T-helper 9 cell (primary cell): ENCODE data around the gene LRRC56.
"Not testable (repeated sequence)": the region's sequence is repeated elsewhere in the genome, so short reads cannot be mapped to it uniquely, and the experiment has no call there.

Source experiments
- DNase-seq: peaks from one replicate; pipeline ENCODE4 v3.0.0-alpha.2; 2020

Gene LRRC56

DNA sequence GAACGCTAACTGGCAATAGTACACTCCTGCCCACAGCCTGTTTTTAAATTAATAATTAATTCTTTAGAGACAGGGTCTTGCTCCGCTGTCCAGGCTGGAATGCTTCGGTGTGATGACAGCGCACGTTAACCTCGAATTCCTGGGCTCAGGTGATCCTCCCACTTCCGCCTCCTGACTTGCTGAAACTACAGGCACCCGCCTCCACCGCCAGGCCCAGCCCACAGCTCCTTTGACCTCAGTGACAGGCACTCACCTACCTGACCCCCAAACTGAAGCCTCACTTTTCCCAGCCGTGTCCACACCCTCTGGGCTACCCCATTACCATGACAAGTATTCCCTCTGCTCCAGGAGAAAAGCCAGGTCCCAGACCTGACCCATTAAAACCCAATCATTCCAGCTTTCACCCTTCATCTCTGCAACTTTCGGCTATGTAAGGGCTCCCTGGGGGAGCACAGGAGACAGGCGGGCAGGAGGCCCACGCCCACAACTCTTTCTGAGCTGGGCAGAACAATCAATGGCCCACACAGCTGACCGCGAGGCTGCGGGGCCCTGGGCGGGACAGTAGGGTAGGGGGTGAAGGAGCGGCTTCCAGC, 22.5 kb downstream of the LRRC56 start:
- DNase-seq: no peak

DNA sequence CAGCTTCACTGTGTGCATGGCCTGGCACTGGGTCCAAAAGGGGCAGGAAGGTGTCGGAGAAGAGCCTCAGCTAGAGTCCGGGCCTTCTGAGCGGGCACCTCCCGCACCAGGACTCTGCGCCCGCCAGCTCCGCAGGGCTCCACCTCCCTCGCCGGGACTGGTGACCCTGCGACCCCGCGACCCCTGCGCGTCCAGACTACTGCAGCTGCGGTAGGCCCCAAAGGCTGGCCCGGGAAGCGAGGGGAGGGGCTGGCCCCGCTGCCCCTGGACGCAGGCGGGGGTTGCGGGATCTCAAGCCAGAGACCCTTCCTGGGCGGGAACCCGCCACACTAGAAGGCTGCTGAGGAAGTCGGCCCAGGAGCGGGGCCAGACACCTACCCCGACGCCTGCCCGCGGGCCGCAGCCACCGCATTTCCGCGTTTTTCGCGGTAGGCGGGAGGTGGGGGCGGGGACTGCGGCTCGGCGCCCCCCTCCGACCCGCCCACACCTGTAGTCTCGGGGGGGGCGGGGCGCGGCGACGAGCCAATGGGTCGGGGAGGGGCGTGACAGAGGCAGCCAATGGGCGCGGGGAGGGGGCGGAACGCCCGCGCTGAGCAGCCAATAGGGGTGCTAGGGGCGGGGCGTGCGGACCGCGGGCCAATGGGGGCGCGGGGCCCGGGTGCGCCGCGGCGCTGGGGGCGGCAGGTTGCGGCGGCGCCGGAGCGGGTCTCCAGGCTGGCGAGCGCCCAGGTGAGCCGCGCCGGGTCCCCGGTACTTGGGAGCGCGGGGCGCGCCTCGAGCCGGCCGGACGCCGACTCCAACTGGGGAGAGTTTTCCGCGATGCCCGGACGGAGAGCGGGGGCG, 23.2 kb downstream of the LRRC56 start, which contains the start of the genes LMNTD2 and RASSF7:
Gene LMNTD2, minus strand, starts transcription at position 434 of the 843 bp plus-strand sequence. Its CDS starts 22 bp downstream, at position 412.
Gene RASSF7, plus strand, starts transcription at position 666 of the 843 bp plus-strand sequence. CDS start 799 bp downstream, outside the sequence.
- DNase-seq: peak; percentile 96

DNA sequence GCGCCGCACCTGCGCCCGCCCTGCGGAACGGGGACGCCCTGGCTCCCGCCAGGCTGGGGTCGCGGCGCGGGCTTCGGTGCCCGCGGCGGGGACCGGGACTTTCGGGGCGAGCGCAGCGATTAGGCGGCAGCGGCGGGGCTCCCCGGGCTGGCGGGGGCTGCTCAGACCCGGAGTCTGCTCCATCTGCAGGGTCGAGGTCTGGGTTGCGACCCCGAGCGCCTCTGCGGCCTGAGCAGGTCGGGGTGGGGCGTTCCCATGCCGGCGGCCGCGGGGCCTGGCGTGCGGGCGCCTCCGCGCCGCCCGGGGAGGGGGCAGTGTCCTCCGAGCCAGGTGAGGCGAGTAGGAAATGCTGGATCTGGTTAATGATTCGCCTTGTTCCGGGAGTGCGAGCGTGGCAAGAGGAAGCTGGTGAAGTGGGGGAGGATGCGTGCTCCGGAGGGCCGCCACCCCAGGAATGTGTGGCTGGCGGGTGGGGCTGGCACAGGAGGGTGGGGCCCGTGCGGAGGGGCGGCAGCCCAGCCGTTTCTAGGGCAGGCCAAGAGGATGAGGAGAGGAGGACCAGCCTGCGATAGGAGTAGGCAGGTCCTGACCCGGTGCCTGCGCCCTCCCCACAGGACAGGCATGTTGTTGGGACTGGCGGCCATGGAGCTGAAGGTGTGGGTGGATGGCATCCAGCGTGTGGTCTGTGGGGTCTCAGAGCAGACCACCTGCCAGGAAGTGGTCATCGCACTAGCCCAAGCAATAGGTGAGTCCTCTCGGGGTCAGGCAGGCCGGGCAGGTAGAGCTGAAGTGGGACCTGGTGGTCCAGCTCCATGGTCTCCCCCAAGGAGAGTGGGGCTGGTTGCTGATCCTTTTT, 24.0 kb downstream of the LRRC56 start:
- DNase-seq: no peak

DNA sequence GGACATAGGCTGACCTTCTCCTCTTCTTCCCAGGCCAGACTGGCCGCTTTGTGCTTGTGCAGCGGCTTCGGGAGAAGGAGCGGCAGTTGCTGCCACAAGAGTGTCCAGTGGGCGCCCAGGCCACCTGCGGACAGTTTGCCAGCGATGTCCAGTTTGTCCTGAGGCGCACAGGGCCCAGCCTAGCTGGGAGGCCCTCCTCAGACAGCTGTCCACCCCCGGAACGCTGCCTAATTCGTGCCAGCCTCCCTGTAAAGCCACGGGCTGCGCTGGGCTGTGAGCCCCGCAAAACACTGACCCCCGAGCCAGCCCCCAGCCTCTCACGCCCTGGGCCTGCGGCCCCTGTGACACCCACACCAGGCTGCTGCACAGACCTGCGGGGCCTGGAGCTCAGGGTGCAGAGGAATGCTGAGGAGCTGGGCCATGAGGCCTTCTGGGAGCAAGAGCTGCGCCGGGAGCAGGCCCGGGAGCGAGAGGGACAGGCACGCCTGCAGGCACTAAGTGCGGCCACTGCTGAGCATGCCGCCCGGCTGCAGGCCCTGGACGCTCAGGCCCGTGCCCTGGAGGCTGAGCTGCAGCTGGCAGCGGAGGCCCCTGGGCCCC, 24.8 kb downstream of the LRRC56 start:
- no peak for DNase-seq

DNA sequence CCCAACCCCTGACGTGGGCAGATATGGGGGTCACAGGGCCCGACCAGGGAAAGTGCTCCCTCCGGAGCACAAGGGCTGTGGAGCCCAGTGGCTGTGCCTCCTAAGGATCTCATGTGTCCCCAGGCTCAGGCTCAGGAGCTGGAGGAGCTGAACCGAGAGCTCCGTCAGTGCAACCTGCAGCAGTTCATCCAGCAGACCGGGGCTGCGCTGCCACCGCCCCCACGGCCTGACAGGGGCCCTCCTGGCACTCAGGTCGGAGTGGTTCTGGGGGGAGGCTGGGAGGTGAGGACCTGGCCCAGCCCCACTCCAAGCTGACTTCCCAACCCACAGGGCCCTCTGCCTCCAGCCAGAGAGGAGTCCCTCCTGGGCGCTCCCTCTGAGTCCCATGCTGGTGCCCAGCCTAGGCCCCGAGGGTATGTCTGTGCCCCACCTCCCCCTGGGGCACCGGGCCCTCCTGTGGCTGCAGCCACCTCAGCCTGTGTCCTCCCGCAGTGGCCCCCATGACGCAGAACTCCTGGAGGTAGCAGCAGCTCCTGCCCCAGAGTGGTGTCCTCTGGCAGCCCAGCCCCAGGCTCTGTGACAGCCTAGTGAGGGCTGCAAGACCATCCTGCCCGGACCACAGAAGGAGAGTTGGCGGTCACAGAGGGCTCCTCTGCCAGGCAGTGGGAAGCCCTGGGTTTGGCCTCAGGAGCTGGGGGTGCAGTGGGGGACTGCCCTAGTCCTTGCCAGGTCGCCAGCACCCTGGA, 25.9 kb downstream of the LRRC56 start:
- DNase-seq: no peak

DNA sequence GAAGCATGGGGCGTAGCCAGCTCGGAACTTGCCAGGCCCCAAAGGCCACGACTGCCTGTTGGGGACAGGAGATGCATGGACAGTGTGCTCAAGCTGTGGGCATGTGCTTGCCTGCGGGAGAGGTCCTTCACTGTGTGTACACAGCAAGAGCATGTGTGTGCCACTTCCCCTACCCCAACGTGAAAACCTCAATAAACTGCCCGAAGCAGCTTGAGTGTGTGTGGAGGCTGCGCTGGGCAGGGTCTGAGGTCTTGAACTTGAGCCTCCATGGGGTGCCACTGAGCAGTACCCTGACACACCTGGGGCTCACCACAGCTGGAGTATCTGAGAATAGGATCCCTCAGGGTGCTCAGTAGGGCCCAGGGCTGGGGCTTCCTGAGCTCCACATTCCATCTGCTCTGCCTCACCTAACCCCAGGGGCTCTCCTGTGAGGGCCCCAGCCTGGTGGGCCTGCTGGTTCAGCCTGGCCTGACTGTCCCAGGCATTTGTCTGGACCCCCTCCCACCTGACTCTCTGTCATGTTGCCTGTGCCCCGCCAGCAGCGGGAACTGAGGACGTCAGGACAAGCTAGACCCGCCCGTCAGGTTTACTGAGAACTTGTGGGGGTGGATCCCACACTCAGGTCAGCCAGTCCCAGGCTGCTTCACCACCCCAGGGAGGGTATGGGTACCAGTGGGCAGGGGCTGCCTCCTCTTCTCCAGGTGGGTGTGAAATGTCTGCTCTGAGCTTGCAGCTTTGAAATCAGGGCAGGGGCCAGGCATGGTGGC, 26.7 kb downstream of the LRRC56 start:
- DNase-seq: no peak

DNA sequence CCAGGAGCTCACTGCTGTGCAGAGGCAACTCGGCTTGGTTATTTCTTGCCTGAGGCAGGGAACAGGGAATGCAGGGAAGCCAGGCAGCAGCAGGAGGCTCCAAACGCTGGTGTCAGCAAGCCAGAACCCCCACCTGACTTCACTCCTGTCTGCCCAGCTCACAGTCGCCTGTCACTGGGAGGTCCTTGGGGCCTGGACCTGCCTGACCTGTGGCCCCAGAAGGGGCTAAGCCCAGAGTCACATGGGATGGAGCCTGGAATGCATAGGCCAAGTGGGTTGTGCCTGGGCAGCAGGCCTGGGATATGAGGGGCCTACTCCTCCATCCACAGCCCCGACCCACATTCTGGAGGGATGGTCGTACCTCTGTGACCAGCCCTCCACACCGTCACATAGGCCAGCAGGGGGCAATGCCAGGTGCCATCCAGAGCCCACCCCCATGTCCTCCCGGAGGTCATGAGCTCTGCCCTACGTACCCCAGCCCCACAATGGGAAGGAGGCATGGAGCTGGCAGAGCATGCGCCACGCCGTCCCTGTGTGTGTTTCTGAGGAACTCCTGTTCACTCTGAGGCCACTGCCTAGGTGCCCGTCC, 28.7 kb downstream of the LRRC56 start:
- no peak for DNase-seq

DNA sequence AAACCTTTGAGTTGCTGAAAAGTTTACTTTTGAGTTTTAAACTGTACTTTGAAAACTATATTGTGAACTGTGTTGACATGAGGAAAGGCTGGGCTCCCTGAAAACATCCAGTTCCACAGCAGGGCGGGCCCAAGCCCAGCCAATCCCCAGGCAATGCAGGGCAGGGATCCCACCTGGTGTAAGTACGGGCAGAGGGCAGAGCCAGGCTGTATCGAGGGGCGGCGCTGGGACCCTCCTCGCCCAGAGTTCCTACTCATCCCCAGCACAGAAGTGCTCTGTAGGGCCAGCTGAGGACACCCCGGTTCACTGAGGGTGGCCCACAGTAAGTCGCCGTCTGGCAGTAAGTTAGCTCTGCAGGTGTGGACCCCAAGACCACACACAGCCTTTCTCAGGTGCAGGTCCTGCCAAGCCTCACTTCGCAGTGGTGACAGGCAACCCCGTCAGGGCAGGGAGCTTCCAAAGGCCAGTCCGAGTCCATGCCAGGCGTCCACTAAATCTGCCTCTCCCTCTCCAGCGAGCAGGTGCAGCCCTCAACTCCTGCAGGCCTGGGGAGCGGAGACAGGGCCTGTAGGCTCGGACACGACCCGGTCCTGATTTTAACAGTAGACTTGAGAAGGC, 29.8 kb downstream of the LRRC56 start:
- DNase-seq: no peak

DNA sequence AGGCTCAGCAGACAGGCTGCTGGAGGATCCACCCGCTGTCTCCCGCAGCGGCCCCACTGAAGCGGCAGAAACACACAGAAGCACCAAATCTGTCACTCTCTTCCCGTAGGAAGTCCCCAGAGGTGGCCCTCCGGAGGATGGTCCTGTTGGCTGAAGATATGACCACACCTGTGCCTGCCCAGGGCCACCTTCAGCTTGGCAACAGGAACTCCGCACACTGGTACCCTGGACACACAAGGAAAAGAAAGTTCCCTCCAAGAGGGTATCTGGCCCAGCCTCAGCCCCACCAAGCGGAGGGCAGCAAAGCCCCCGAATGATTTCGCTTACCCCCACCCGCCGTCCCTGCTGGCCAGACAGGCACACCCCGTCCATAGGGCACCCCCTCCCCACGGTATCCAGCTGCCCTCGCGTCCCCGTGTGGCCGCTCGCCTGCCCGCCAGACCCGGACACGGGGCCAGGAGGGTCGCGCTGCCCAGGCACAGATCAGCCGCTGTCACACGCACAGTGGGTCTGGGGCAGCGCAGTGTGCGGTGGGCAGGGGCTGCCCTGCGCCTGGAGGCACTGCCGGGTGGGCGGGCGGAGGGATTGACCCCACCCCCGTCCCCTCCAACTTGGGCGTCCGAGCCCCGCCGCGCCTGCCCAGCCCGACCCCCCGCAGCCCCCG, 30.4 kb downstream of the LRRC56 start:
- DNase-seq: no peak

DNA sequence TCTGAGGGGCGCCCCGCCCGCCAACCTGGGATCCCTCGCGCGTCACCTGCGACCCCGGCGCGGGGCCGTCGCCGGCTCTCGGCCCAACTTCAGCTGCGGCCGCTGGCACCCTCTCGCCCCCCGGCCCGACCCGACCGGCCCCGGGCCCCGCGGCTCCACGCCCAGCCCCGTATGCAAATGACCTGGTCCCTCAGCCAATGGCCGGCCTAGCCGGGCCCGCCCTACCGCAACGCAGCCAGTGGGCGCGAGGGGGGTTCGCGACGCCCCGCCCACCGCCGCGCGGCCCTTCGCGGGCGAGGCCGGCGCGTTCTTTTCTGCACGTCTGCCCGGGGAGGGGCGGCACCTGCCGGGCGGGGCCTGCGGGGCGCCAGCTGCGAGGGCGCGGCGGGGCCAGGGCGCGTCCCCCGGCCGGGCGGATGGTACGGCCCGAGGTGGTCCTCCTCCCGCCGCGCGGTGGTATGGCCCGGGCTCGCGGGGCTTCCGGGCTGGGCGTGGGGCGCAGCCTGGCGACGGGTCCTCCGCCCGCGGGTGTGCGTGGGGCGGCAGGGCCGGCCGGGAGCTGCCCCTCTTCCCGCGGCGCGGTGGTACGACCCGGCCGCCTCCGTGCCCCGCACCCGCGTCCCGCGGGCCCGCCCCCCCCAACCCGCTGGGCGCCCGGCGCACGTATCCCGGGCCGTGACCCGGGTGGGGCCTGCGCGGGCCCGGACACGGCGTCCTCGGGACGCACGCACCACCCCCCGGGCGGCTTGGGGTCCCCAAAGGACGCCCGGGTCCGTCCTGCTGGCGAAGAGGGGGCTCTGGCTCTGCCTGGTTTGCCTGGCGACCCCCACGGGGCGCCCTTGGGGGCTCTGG, 31.2 kb downstream of the LRRC56 start:
- DNase-seq: peak; percentile 86

DNA sequence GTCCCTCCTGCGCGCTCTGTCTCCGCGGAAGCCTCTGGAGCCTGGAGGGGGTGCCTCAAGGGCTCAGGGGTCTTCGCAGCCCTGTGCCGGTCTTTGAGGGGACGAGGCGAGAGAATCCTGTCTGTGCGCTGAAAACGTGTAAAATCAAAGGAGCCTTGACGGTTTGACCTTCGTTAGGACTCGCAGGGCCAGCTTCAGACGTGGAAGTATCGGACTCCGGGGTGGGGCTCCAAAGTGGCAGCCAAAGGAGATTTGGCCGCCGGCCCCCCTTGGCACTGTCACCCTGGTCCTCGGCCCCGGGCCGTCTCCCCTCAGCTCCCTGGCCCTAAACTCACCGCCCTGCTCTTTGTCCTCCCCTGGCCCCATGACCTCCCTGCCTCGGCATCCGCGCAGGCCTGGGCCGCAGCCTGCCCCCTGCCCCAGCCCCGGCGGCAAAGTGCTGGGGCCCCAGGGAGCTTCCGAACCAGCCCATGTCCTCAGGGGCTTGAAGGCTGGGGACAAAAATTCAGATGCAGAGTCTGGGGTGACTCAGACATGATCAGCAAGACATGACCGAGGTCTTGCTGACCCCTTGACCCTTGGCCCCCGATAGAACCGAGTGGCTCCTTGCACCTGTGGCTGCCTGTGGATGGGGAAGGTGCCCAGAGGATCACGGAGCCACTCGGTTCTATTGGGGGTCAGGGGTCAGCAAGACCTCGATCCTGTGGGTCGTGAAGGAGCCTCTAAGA, 32.0 kb downstream of the LRRC56 start:
- no peak for DNase-seq

DNA sequence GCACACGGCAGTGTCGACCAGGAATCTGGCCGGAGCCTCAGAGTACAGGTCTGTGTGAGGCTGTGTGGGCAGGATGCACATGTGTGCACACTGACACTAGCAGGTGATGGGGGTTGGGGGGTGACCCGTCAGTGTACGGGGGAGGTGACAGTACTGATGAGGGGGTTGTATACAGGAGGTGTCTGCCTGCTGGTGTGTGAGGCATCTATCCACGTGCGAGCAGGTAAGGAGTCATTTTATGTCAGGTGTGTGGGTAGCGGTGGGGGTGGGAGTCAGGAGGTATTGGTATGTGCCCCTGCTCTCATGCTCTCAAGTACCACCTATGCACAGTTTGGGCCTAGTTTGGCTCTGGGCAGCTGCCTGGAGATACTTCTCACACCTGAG, 34.5 kb downstream of the LRRC56 start:
- DNase-seq: no peak

DNA sequence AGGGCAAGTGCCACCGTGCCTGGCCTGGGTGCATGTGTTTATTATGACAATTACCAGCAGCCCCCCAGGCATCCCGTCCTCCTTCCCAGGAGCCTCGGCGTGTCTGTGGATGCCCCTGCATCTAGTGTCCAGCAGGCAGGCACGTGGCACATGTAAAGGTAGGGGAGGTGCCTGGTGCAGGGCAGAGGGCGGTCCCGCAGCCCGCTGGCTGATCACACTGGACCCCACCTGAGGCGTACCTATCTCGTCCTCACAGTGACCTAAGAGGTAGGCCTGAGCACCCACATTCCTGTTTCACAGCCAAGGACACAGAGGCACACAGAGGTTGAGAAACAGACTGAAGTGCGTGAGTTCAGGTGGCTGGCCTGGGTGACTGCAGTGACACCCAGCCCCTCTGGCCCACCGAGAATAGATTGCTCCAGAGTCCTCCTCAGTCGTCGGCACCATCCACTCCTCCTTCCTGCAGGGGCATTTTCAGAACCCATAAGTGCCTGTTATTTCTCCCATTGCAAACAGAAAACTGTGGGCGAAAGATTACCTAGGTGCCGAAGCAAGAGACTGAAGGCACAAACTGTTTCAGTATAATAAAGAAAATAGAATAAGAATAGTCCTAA, 35.9 kb downstream of the LRRC56 start:
- DNase-seq: no peak

DNA sequence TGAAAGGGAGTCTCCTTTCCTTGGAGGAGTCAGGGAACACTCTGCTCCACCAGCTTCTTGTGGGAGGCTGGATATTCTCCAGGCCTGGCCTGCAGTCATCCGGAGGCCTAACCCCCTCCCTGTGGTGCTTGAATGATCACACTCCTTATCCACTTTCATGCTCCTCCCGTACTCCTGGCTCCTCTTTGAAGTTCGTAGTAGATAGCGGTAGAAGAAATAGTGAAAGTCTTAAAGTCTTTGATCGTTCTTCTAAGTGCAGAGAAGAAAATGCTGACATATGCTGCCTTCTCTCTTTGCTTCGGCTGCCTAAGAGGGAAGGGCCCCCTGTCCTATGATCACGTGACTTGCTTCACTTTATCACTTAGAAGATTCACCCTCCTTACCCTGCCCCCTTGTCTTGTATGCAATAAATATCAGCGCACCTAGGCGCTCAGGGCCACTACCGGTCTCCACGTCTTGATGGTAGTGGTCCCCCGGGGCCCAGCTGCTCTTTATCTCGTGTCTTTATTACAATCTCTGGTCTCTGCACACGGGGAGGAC, 36.8 kb downstream of the LRRC56 start:
- not testable (repeated sequence) for DNase-seq

DNA sequence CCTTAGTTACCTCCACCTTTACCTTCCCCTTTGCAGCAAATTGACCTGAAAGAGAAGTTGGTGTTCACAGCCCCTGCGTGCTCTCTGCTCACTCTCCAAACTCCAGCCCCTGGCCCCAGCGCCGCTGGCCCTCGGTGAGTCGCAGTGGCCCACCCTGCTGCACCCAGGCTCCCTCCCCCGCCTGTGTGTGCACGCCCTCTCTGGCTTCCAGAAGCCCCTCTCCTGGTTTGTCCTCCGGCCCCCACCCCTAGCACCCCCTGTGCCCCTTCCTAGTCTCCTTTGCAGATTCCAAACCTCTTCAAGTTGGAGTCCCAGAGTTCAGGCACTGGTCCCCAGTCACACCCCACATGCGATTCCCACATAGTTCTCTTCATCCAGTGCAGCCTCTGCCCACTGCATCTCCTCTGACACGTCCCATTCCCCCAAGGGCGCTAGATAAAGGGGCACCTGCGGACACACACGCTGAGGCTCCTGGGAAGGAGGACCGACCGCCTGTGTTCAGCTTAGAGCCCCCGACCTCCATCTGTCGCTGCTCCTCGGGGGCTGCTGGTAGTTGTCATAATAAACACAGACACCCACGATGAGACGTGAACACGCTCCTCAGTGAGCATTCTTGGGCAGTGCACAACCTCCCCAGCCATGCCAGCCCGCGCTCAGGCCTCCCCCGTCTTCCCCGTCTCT, 37.4 kb downstream of the LRRC56 start:
- no peak for DNase-seq

DNA sequence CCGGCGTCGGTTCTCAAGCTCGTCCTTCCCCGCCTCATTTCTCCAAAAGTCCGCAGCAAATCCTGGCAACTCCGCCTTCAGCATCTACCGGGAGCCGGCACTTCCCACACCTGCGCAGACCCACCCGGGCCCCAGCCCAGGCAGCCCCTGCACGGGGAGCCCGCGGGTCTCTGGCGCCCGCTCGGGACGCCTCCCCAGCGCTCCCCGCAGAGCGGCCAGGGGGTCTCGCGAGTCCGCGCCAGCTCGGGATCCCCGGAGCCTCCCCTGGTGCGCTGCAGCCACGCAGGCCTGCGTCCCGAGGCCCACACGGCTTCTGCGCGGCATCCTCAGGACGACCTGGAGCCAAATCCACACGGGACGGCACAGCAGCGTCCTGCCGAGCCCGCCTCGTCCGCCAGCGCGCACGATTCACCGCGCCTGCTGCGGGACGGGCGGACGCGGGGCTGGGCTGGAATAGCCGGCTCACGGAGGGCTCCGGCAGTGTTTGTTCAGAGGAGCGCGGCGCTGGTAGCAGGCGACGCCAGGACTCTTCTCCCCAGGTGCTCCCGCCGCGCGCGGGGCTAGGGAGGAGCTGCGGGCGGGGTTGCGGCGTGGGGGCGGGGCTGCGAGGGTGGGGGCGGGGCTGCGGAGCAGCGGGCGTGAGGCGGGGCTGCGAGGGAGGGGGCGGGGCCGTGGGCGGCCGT, 38.1 kb downstream of the LRRC56 start:
- DNase-seq: no peak
